K562 (cell line): Measurements from ENCODE around the gene ADORA2A. TPM values are rescaled to one million over a fixed set of nuclear protein-coding genes. Genes with fewer than 3 reads are reported as not detected.

Source experiments
- ATAC-seq: fragments of 200-7000 bp; cut with Tn5 transposase; 3 replicates; pipeline ENCODE4 v1.9.1; 2020; ENCODE audit warnings: moderate library complexity
- BruUV-seq: library from RNA; stranded (reverse); fragments of 400-500 nt; replicated peaks from 2 replicates; lab custom pipeline; 2021; lab: Mats Ljungman, UMichigan
- CTCF ChIA-PET: fragments of 300-600 bp; formaldehyde crosslinking; extraction: SDS; loops from one replicate; lab custom pipeline; 2021; ENCODE audit warnings: low intra/inter-chr PET ratio; lab: Yijun Ruan, JAX
- POLR2A ChIA-PET: fragments of 300-600, 350-650 bp; sonication (Branson Sonifier 250); formaldehyde crosslinking; extraction: SDS; loops from one replicate; lab custom pipeline; 2021; ENCODE audit warnings: antibody characterized with exemption, inconsistent platforms; lab: Yijun Ruan, JAX
- DNase-seq, 4 experiments: peaks; one replicate each; pipeline versions ENCODE4 v3.0.0 to v3.0.0-alpha.2; 2011 to 2018; ENCODE audit warnings: low spot score in 3 of 4, mixed read lengths in 3 of 4; ENCODE audit errors: extremely low read depth in 1 of 4
- FAIRE-seq: peaks from 2 replicates; lab custom pipeline; 2011; peaks lifted over from hg19 to GRCh38; lab: Jason Lieb, UNC
- H2AFZ ChIP-seq: 2 replicates; pipeline ENCODE4 v1.6.0; 2011; ENCODE audit warnings: low read depth, low read length, control low read depth, inconsistent platforms
- H3K27ac ChIP-seq: fragments of 200-600 bp; 3 replicates; pipeline ENCODE4 v1.8.0; 2011; ENCODE audit warnings: low read depth, mild to moderate bottlenecking, control low read depth, inconsistent platforms, low read length, moderate library complexity, mixed read lengths; ENCODE audit errors: extremely low read depth
- H3K27me3 ChIP-seq, 2 experiments: fragments of 300-600 bp in 1 of 2; 2 replicates in 1 of 2; 3 replicates in 1 of 2; pipeline versions ENCODE4 v1.6.0 to v1.8.0; 2011; ENCODE audit warnings: inconsistent platforms in 2 of 2, low read length in 2 of 2, mild to moderate bottlenecking in 1 of 2, mixed read lengths in 1 of 2, moderate library complexity in 1 of 2; ENCODE audit not compliant: control insufficient read depth in 2 of 2, insufficient read depth in 2 of 2
- H3K36me3 ChIP-seq: fragments of 300-600 bp; 3 replicates; pipeline ENCODE4 v1.8.0; 2011; ENCODE audit warnings: mild to moderate bottlenecking, low read length, inconsistent platforms; ENCODE audit not compliant: control insufficient read depth, insufficient read depth
- H3K4me1 ChIP-seq, 2 experiments: fragments of 200-600 bp in 1 of 2; replicated peaks in 1 of 2; 2 replicates in 1 of 2; 3 replicates in 1 of 2; pipeline versions ENCODE4 v1.5.1 to v1.8.0; 2011; ENCODE audit warnings: inconsistent platforms in 2 of 2, low read length in 2 of 2, mild to moderate bottlenecking in 1 of 2, mixed read lengths in 1 of 2, moderate library complexity in 1 of 2; ENCODE audit not compliant: control insufficient read depth in 2 of 2, insufficient read depth in 2 of 2
- H3K4me2 ChIP-seq: 2 replicates; pipeline ENCODE4 v1.6.1; 2011; ENCODE audit warnings: low read length, control low read depth, inconsistent platforms, mixed read lengths; ENCODE audit not compliant: insufficient read depth
- H3K4me3 ChIP-seq: fragments of 200-600 bp; sonication (generic), shearing (Covaris generic); 2 replicates; pipeline ENCODE4 v1.5.1; 2016; ENCODE audit warnings: control low read depth, inconsistent platforms
- H3K79me2 ChIP-seq: fragments of 200-600 bp; 3 replicates; pipeline ENCODE4 v1.8.0; 2011; ENCODE audit warnings: low read length, inconsistent platforms; ENCODE audit not compliant: control insufficient read depth, insufficient read depth
- H3K9ac ChIP-seq, 2 experiments: 2 replicates each; pipeline versions ENCODE4 v1.6.0 to v1.6.1; 2011; ENCODE audit warnings: low read depth in 2 of 2, low read length in 2 of 2, control low read depth in 1 of 2, inconsistent platforms in 1 of 2, mild to moderate bottlenecking in 1 of 2, mixed read lengths in 1 of 2; ENCODE audit not compliant: insufficient read depth in 1 of 2
- H3K9me1 ChIP-seq: one replicate; pipeline ENCODE4 v1.6.0; 2011; ENCODE audit warnings: inconsistent platforms, mild to moderate bottlenecking, low read length, moderate library complexity; ENCODE audit not compliant: control insufficient read depth, insufficient read depth
- H3K9me3 ChIP-seq: replicated peaks from 2 replicates; pipeline ENCODE4 v1.5.1; 2011; ENCODE audit warnings: low read depth, low read length, inconsistent platforms; ENCODE audit not compliant: control insufficient read depth, insufficient read depth
- H4K20me1 ChIP-seq: replicated peaks from 2 replicates; pipeline ENCODE4 v1.6.1; 2011; ENCODE audit warnings: low read length, inconsistent platforms, mixed read lengths; ENCODE audit not compliant: control insufficient read depth, insufficient read depth
- CUX1 ChIP-seq: fragments of 200-800 bp; sonication (Bioruptor generic); IDR thresholded peaks from 2 replicates; pipeline ENCODE4 v1.6.1; 2016; ENCODE audit warnings: missing genetic modification characterization, missing compliant biosample characterization
- EZH2 ChIP-seq: IDR thresholded peaks from 2 replicates; pipeline ENCODE4 v1.6.1; 2012; ENCODE audit warnings: low read depth, mild to moderate bottlenecking, inconsistent platforms, low read length, borderline replicate concordance
- FOXP4 ChIP-seq: sonication (generic); formaldehyde crosslinking; IDR thresholded peaks from 2 replicates; pipeline ENCODE4 v1.8.0; 2022; ENCODE audit warnings: mild to moderate bottlenecking, missing genetic modification reagents, borderline replicate concordance
- HDAC3 ChIP-seq: fragments of 450-650 bp; IDR thresholded peaks from 2 replicates; pipeline ENCODE4 v1.6.1; 2018; ENCODE audit warnings: borderline replicate concordance, mild to moderate bottlenecking, moderate library complexity; ENCODE audit not compliant: partially characterized antibody
- NFIX ChIP-seq: fragments of 250-450 bp; sonication (Bioruptor Pico); IDR thresholded peaks from 2 replicates; pipeline ENCODE4 v1.4.0; 2020; ENCODE audit warnings: low read depth, mild to moderate bottlenecking, moderate library complexity
- PTBP1 ChIP-seq: fragments of 200-400 bp; formaldehyde crosslinking; IDR thresholded peaks from 2 replicates; pipeline ENCODE4 v1.6.1; 2017; ENCODE audit warnings: low read depth, low read length
- PYGO2 ChIP-seq: fragments of 450-650 bp; IDR thresholded peaks from 2 replicates; pipeline ENCODE4 v1.6.1; 2016; ENCODE audit warnings: mild to moderate bottlenecking, missing genetic modification characterization, moderate library complexity, missing compliant biosample characterization
- SIRT6 ChIP-seq: IDR thresholded peaks from one replicate; pipeline ENCODE4 v1.6.1; 2012; ENCODE audit warnings: low read depth, mild to moderate bottlenecking, control low read depth, inconsistent platforms, low read length, moderate library complexity
- SRSF3 ChIP-seq: fragments of 200-400 bp; formaldehyde crosslinking; IDR thresholded peaks from 2 replicates; pipeline ENCODE4 v1.6.1; 2016; ENCODE audit warnings: mild to moderate bottlenecking, low read length, moderate library complexity; ENCODE audit not compliant: insufficient read depth
- ZBTB17 ChIP-seq: fragments of 450-650 bp; formaldehyde crosslinking; IDR thresholded peaks from 2 replicates; pipeline ENCODE4 v1.4.0; 2020; ENCODE audit warnings: mild to moderate bottlenecking
- ZNF41 ChIP-seq: fragments of 250-450 bp; sonication (Bioruptor Pico); conservative IDR thresholded peaks from 2 replicates; pipeline ENCODE4 v1.4.0; 2020; ENCODE audit warnings: mild to moderate bottlenecking
- WGBS: fragments of 100-300 bp; shearing (Covaris generic); methylation state at CpG from one replicate; pipeline ENCODE4 v1.1.6; 2016; ENCODE audit warnings: low coverage, mixed read lengths; ENCODE audit not compliant: insufficient coverage; ENCODE audit errors: missing lambda C conversion rate; 5-methylcytosine and 5-hydroxymethylcytosine counted together
- in situ Hi-C: fragments of 300-500 bp; cut with MboI; formaldehyde crosslinking; loops from 4 replicates; pipeline ENCODE4 v1.15.0; 2018; ENCODE audit warnings: inconsistent platforms, mixed read lengths
- intact Hi-C: fragments of 100-400 bp; cut with micrococcal nuclease; formaldehyde crosslinking; loops from 2 replicates; pipeline ENCODE4 v1.14.2; 2022
- polyA plus RNA-seq, 8 experiments: library from polyadenylated mRNA; depleted of rRNA in 4 of 8; stranded (reverse) in 5 of 8; unstranded in 3 of 8; fragments of >200 nt; fragmentation: Nextera tagmentation in 2 of 8; fragmentation: Illumina TruSeq in 1 of 8; extraction: Ambion mirVana in 2 of 8; extraction: Trizol in 1 of 8; gene quantifications; 2 replicates each; pipeline versions ENCODE4 v1.2.1 to v1.2.3, GENCODE V29; 2011 to 2014; ENCODE audit warnings: inconsistent platforms in 1 of 8, missing spikeins in 1 of 8
- total RNA-seq, 7 experiments: library from RNA; depleted of rRNA in 6 of 7; stranded (reverse); fragments of >200 nt in 6 of 7; fragmentation: Illumina TruSeq in 2 of 7; extraction: Trizol in 2 of 7; gene quantifications; 2 replicates each; pipeline versions ENCODE4 v1.2.1 to v1.2.3, GENCODE V29; 2011 to 2021; ENCODE audit warnings: low replicate concordance in 1 of 7

The ADORA2A gene
- total and polyA plus RNA-seq, 9 of the 15 experiments (the other 6 are each of a cell fraction or from before 2014, with no cell fraction given): 0.15 to 2.1 (median 0.66) TPM; not detected in 2

GRCh38 chr22:24410110-24410856 is 17.1 kb upstream of the ADORA2A start (continued):
- TF ChIP-seq CUX1: no peak
- TF ChIP-seq ZNF41 (CRISPR knock-in tag): no peak

GRCh38 chr22:24411256-24412004 is 16.0 kb upstream of the ADORA2A start:
- Histone ChIP-seq H3K9ac (no peak overlapping the region), H3K9me1 (no peaks in the 10 kb centered on the region), H4K20me1 (no peaks in the 10 kb centered on the region; the same call in 1 of the 2 replicates), H3K4me1 (peaks cover 9 to 11% of the 10 kb centered on the region in 2 experiments; a peak in 4 of 5 replicates), H3K27me3 (no peaks in the 10 kb centered on the region), H3K36me3 (peaks cover 29% of the 10 kb centered on the region; the same call in 1 of the 3 replicates), H3K4me2 (no peak overlapping the region), H2AFZ (no peak overlapping the region), H3K27ac (no peak overlapping the region), H3K9me3 (no peaks in the 10 kb centered on the region), H3K4me3 (no peak overlapping the region), H3K79me2 (no peaks in the 10 kb centered on the region)
- in situ Hi-C loops (loop anchor here (10.0 kb wide), 1 partner anchor 363 kb away; the partner anchor contains the start of gene PIWIL3), intact Hi-C loops (no loop called here)
- BruUV-seq: no TSS peak
- DNase-seq (no peak), ATAC-seq (no peak), FAIRE-seq (no peak)
- WGBS: 91% methylated on average over 3 of the region's 10 CpGs
- ChIA-PET POLR2A (no interaction called here), CTCF (no interaction called here)
- TF ChIP-seq ZBTB17 (CRISPR knock-in tag): no peak
- no peak for TF ChIP-seq FOXP4 (CRISPR knock-in tag)
- no peak for TF ChIP-seq PTBP1
- TF ChIP-seq SIRT6: no peak
- no peak for TF ChIP-seq NFIX (CRISPR knock-in tag)
- TF ChIP-seq SRSF3: no peak
- TF ChIP-seq EZH2: no peak
- no peak for TF ChIP-seq PYGO2 (tag)
- no peak for TF ChIP-seq HDAC3
